OCI-M2 (cell line): ENCODE data around the gene HDAC9.

ENCODE experiments used
- DNase-seq: peaks from one replicate; lab custom pipeline; 2025; ENCODE audit not compliant: unreplicated experiment; lab: John Stamatoyannopoulos, UW

The HDAC9 gene

GRCh38 chr7:18873734-18874336 is 378.3 kb downstream of the HDAC9 start:
- no peak for DNase-seq

GRCh38 chr7:18874880-18875279 is 379.3 kb downstream of the HDAC9 start:
- DNase-seq: no peak

GRCh38 chr7:18877874-18878273 is 382.3 kb downstream of the HDAC9 start:
- no peak for DNase-seq

GRCh38 chr7:18886832-18887231 is 391.3 kb downstream of the HDAC9 start:
- no peak for DNase-seq

- DNase-seq: no peak
Measured at GRCh38 chr7:18889436-18889835, 393.9 kb downstream of the HDAC9 start.

- DNase-seq: no peak
Measured at GRCh38 chr7:18890134-18890533, 394.6 kb downstream of the HDAC9 start.

GRCh38 chr7:18890885-18891621 is 395.5 kb downstream of the HDAC9 start:
- DNase-seq: no peak

GRCh38 chr7:18893156-18893555 is 397.6 kb downstream of the HDAC9 start:
- no peak for DNase-seq

GRCh38 chr7:18894155-18894554 is 398.6 kb downstream of the HDAC9 start:
- DNase-seq: no peak

- no peak for DNase-seq
Measured at GRCh38 chr7:18895456-18895855, 399.9 kb downstream of the HDAC9 start.

- no peak for DNase-seq
Measured at GRCh38 chr7:18896343-18896975, 400.9 kb downstream of the HDAC9 start.

GRCh38 chr7:18900236-18900635 is 404.7 kb downstream of the HDAC9 start:
- DNase-seq: no peak

- DNase-seq: no peak
Measured at GRCh38 chr7:18900803-18901202, 405.3 kb downstream of the HDAC9 start.

- DNase-seq: no peak
Measured at GRCh38 chr7:18901351-18901750, 405.8 kb downstream of the HDAC9 start.

GRCh38 chr7:18901982-18902421 is 406.5 kb downstream of the HDAC9 start:
- DNase-seq: no peak

GRCh38 chr7:18902892-18903291 is 407.3 kb downstream of the HDAC9 start:
- DNase-seq: no peak

- DNase-seq: no peak
Measured at GRCh38 chr7:18903695-18904094, 408.1 kb downstream of the HDAC9 start.

- DNase-seq: no peak
Measured at GRCh38 chr7:18905316-18905943, 409.9 kb downstream of the HDAC9 start.

- no peak for DNase-seq
Measured at GRCh38 chr7:18906901-18907300, 411.4 kb downstream of the HDAC9 start.

- DNase-seq: no peak
Measured at GRCh38 chr7:18913106-18913505, 417.6 kb downstream of the HDAC9 start.

GRCh38 chr7:18916826-18917225 is 421.3 kb downstream of the HDAC9 start:
- DNase-seq: no peak

- DNase-seq: no peak
Measured at GRCh38 chr7:18927134-18927533, 431.6 kb downstream of the HDAC9 start.
